HL-60 (cell line): Measurements from ENCODE around the gene MYO1D.

ENCODE experiments used
- CTCF ChIP-seq: IDR thresholded peaks from one replicate; pipeline ENCODE4 v1.5.1; 2011; ENCODE audit warnings: low read length, control low read depth, inconsistent platforms; ENCODE audit not compliant: insufficient read depth
- GABPA ChIP-seq: IDR thresholded peaks from 2 replicates; pipeline ENCODE4 v1.6.1; 2012; ENCODE audit warnings: low read depth
- REST ChIP-seq: IDR thresholded peaks from 2 replicates; pipeline ENCODE4 v1.6.1; 2012; ENCODE audit warnings: low read depth; ENCODE audit not compliant: insufficient replicate concordance

GRCh38 chr17:32801641-32802040 lies 75.3 kb downstream of the MYO1D start:
- TF ChIP-seq CTCF: no peak
- no peak for TF ChIP-seq REST
- no peak for TF ChIP-seq GABPA
